LNCAP (cell line): Measurements from ENCODE around the gene GDF15.

Experiments used
- TF ChIP-seq, protein P1 (sequence below): fragments of 450-650 bp; IDR thresholded peaks from 2 replicates; pipeline ENCODE4 v1.5.1; 2017; ENCODE audit warnings: mild to moderate bottlenecking

The GDF15 gene

DNA sequence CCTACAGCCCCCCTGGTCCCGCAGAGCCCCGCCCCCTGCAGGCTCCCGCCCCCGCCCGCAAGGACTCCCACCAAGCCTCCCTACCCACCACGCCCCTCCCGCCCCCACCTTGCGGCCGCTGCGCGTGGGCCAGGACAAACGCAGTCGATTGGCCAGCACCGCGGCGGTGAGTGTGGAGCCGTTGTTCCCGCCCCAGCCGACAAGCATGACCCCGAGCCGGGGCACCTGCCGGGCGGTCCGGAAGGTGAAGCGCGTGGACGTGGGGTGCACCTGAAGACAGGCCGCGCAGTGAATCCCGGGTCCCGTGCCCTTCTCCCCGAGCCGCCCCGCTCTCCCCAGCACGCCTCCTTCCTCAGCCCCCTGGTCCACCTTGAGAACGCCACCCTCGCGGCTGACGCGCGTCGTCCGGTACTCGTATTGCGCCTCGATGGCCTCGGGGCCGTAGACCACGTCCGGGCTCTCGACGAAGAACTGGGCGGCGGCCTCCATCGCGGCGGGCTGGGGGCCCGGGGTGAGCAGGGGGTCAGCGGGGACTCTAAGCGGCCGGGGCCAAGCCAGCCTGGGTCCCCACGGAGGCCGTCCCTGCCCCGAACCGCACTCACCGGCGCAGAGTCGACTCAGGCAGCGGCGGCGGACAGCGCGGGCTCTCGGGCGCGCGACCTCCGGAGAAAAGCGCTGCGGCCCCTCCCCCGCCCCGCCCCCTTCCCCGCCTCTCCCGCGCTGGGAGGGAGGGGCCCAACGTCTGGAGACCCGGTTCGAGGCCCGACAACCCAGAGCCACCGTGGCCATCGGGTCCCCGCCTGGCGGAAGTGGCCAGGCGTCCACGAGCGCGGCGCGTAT lies 51.8 kb downstream of the GDF15 start, which contains the start of gene ISYNA1:
Gene ISYNA1, minus strand, starts transcription at position 643 of the 840 bp plus-strand sequence. Its CDS starts 154 bp downstream, at position 489.
- TF ChIP-seq, protein P1, sequence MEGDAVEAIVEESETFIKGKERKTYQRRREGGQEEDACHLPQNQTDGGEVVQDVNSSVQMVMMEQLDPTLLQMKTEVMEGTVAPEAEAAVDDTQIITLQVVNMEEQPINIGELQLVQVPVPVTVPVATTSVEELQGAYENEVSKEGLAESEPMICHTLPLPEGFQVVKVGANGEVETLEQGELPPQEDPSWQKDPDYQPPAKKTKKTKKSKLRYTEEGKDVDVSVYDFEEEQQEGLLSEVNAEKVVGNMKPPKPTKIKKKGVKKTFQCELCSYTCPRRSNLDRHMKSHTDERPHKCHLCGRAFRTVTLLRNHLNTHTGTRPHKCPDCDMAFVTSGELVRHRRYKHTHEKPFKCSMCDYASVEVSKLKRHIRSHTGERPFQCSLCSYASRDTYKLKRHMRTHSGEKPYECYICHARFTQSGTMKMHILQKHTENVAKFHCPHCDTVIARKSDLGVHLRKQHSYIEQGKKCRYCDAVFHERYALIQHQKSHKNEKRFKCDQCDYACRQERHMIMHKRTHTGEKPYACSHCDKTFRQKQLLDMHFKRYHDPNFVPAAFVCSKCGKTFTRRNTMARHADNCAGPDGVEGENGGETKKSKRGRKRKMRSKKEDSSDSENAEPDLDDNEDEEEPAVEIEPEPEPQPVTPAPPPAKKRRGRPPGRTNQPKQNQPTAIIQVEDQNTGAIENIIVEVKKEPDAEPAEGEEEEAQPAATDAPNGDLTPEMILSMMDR: no peak

DNA sequence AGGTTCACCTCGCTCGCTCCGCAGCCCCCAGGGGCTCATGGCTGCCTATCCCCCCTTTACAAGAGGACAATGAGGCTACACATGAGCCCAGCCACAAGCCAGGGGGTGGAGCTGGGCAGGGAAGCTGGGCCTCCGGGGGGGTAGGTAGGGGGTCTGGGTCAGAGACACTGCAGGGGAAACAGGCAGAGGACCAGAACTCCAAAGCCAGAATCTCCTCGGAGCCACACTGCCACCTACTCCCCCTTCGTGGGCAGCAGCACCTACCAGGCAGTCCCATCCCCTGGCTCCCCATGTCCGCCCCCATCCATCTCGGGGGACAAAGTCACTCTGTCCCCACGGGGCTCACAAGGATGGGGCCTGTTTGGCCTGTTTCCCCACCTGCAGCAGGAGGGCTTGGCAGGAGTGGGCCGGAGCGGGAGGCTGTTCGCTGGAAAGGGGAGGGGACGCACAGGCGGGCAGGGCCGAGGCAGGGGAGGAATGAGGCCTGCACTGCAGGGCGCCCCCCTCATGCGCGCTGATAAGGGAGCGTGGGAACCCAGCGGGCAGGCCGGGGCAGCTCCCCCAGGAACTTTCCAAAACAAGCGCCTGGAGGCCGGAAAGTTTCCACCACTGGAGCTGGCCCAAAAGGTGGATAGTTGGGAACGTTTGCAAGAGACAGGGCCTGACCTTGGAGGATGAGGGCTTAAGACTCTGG lies 52.5 kb downstream of the GDF15 start:
- TF ChIP-seq, protein P1: no peak
